ENCODE measurements around the gene HSF2BP.
"Not testable (repeated sequence)": the region's sequence is repeated elsewhere in the genome, so short reads cannot be mapped to it uniquely, and the experiment has no call there.

The HSF2BP gene

GRCh38 chr21:43572446-43572845 is 86.8 kb downstream of the HSF2BP start:
- TF ChIP-seq GABPA (IDR thresholded peaks at IDR 0.05; ENCODE audit: low read depth) (no peak), CTCF (IDR thresholded peaks at IDR 0.05; ENCODE audit: insufficient read depth, low read length) (no peak), SPI1 (IDR thresholded peaks at IDR 0.05; ENCODE audit: borderline replicate concordance, low read depth) (no peak), REST (IDR thresholded peaks at IDR 0.05; ENCODE audit: insufficient replicate concordance, low read depth) (no peak), POLR2AphosphoS5 (IDR thresholded peaks at IDR 0.05; ENCODE audit: low read depth) (no peak)
- no peak for DNase-seq (ENCODE audit: low read depth in 1 of 2, low spot score in 1 of 2)
- H3K27ac ChIP-seq (replicated peaks), result no peak overlapping the region
- no peak overlapping the region for H3K4me3 ChIP-seq (replicated peaks; ENCODE audit: insufficient read depth, low read length)
- H3K27me3 ChIP-seq (ENCODE audit: insufficient read depth, poor library complexity, severe bottlenecking), result no peaks in the 10 kb centered on the region

GRCh38 chr21:43571976-43572375 is 87.3 kb downstream of the HSF2BP start:
- no peak for TF ChIP-seq GABPA (IDR thresholded peaks at IDR 0.05; ENCODE audit: low read depth)
- TF ChIP-seq CTCF (IDR thresholded peaks at IDR 0.05; ENCODE audit: insufficient read depth, low read length), result no peak
- no peak for TF ChIP-seq POLR2AphosphoS5 (IDR thresholded peaks at IDR 0.05; ENCODE audit: low read depth)
- no peak for TF ChIP-seq SPI1 (IDR thresholded peaks at IDR 0.05; ENCODE audit: borderline replicate concordance, low read depth)
- TF ChIP-seq REST (IDR thresholded peaks at IDR 0.05; ENCODE audit: insufficient replicate concordance, low read depth), result no peak
- no peaks in the 10 kb centered on the region for H3K27me3 ChIP-seq (ENCODE audit: insufficient read depth, poor library complexity, severe bottlenecking)
- no peak overlapping the region for H3K27ac ChIP-seq (replicated peaks)
- DNase-seq (ENCODE audit: low read depth in 1 of 2, low spot score in 1 of 2), result no peak
- no peak overlapping the region for H3K4me3 ChIP-seq (replicated peaks; ENCODE audit: insufficient read depth, low read length)

- DNase-seq (ENCODE audit: low read depth in 1 of 2, low spot score in 1 of 2); H3K27ac ChIP-seq (replicated peaks); H3K27me3 ChIP-seq (ENCODE audit: insufficient read depth, poor library complexity, severe bottlenecking); H3K4me3 ChIP-seq (replicated peaks; ENCODE audit: insufficient read depth, low read length): not testable (repeated sequence)
Observed at GRCh38 chr21:43570195-43570594, 89.1 kb downstream of the HSF2BP start.

GRCh38 chr21:43562451-43562850 is 96.8 kb downstream of the HSF2BP start:
- not testable (repeated sequence) for H3K27me3 ChIP-seq (ENCODE audit: insufficient read depth, poor library complexity, severe bottlenecking); DNase-seq (ENCODE audit: low read depth in 1 of 2, low spot score in 1 of 2); H3K4me3 ChIP-seq (replicated peaks; ENCODE audit: insufficient read depth, low read length); H3K27ac ChIP-seq (replicated peaks)

- not testable (repeated sequence) for H3K4me3 ChIP-seq (replicated peaks; ENCODE audit: insufficient read depth, low read length); DNase-seq (ENCODE audit: low read depth in 1 of 2, low spot score in 1 of 2)
Observed at GRCh38 chr21:43540561-43540960, 118.7 kb downstream of the HSF2BP start.

GRCh38 chr21:43522495-43523131 is 136.7 kb downstream of the HSF2BP start:
- H3K27ac ChIP-seq (replicated peaks); H3K27me3 ChIP-seq (ENCODE audit: insufficient read depth, poor library complexity, severe bottlenecking); H3K4me3 ChIP-seq (replicated peaks; ENCODE audit: insufficient read depth, low read length); DNase-seq (ENCODE audit: low read depth in 1 of 2, low spot score in 1 of 2): not testable (repeated sequence)

More at GRCh38 chr21:43540561-43540960, 118.7 kb downstream of the HSF2BP start:
- not testable (repeated sequence) for H3K27me3 ChIP-seq (ENCODE audit: insufficient read depth, poor library complexity, severe bottlenecking); H3K27ac ChIP-seq (replicated peaks)

- H3K4me3 ChIP-seq (replicated peaks; ENCODE audit: insufficient read depth, low read length); H3K27ac ChIP-seq (replicated peaks); DNase-seq (ENCODE audit: low read depth in 1 of 2, low spot score in 1 of 2); H3K27me3 ChIP-seq (ENCODE audit: insufficient read depth, poor library complexity, severe bottlenecking): not testable (repeated sequence)
Observed at GRCh38 chr21:43517701-43518100, 141.6 kb downstream of the HSF2BP start.

GRCh38 chr21:43516860-43517627 is 142.2 kb downstream of the HSF2BP start:
- not testable (repeated sequence) for H3K27ac ChIP-seq (replicated peaks); DNase-seq (ENCODE audit: low read depth in 1 of 2, low spot score in 1 of 2); H3K27me3 ChIP-seq (ENCODE audit: insufficient read depth, poor library complexity, severe bottlenecking); H3K4me3 ChIP-seq (replicated peaks; ENCODE audit: insufficient read depth, low read length)

Measured in HL-60 (cell line).